Central memory CD8-positive, alpha-beta T cell (primary cell): ENCODE measurements around the gene SLC17A3.

Source experiments
- ATAC-seq: fragments of 150-1000 bp; cut with Tn5 transposase; replicated peaks from 2 replicates; pipeline ENCODE4 v1.10.0; 2022; ENCODE audit warnings: mild to moderate bottlenecking, moderate FRiP score, moderate number of reproducible peaks; ENCODE audit not compliant: poor library complexity, severe bottlenecking; ENCODE audit errors: extremely low read depth
- DNase-seq, 2 donors: peaks; one replicate each; pipeline ENCODE4 v3.0.0; 2021; ENCODE audit warnings: low spot score in 2 of 2
- H3K27ac Mint-ChIP-seq: one replicate; pipeline ENCODE4 v1.8.0; 2022; ENCODE audit warnings: low read depth, mild to moderate bottlenecking, moderate library complexity, mixed read lengths
- H3K27me3 Mint-ChIP-seq: one replicate; pipeline ENCODE4 v1.8.0; 2022; ENCODE audit warnings: mixed read lengths
- H3K36me3 Mint-ChIP-seq: one replicate; pipeline ENCODE4 v1.8.0; 2022; ENCODE audit warnings: mild to moderate bottlenecking, moderate library complexity, mixed read lengths; ENCODE audit not compliant: insufficient read depth
- H3K4me1 Mint-ChIP-seq: one replicate; pipeline ENCODE4 v1.8.0; 2022; ENCODE audit warnings: mixed read lengths
- H3K4me3 Mint-ChIP-seq: one replicate; pipeline ENCODE4 v1.8.0; 2022; ENCODE audit warnings: mild to moderate bottlenecking, moderate library complexity, mixed read lengths
- H3K9me3 Mint-ChIP-seq: one replicate; pipeline ENCODE4 v1.8.0; 2022; ENCODE audit warnings: mixed read lengths

The SLC17A3 gene

DNA sequence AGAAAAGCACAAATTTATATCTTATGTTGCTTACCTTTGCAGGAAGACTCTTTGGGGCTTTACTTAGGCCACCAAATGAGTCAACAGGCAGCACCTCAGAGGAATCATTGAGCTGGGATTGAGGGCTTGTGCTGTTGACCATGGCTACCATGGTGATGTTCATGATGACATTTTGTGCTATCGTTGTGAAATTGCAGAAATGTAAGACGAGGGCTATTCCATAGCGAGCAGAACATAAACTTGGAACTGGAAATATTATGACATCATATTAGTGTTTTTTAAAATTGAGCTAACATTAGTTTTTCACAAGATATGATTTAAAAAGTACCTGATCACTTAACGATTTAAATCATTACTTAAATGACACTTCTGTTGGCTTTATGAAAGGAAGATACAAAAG lies 11.8 kb downstream of the SLC17A3 start:
- H3K4me3 Mint-ChIP-seq = no peak overlapping the region
- ATAC-seq (no peak), DNase-seq (no peak)
- no peak overlapping the region for H3K27ac Mint-ChIP-seq
- H3K27me3 Mint-ChIP-seq = peaks cover 28% of the 10 kb centered on the region
- H3K4me1 Mint-ChIP-seq = peaks cover 44% of the 10 kb centered on the region
- H3K36me3 Mint-ChIP-seq = peaks cover 8% of the 10 kb centered on the region
- H3K9me3 Mint-ChIP-seq = peaks cover 13% of the 10 kb centered on the region

DNA sequence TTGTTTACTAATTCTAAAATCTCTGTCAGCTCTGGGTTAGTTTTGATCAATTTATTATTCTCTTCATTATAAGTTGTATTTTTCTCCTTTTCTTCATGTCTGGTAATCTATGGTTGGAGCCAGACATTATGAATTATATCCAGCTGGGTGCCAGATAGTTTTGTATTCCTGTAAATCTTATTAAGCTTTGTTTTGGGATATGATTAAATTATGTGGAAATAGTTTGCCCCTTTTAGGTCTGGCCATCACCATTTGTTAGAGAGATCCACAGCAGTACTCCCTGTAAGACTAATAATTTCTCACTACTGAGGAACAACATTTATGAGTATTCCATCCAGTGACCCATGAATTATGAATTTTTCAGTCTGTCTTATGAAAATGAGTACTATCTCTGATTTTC lies 21.3 kb downstream of the SLC17A3 start:
- Mint-ChIP-seq H3K27me3 (peaks cover 2% of the 10 kb centered on the region), H3K36me3 (no peaks in the 10 kb centered on the region), H3K4me1 (peaks cover 6% of the 10 kb centered on the region), H3K4me3 (no peak overlapping the region), H3K27ac (no peak overlapping the region), H3K9me3 (no peaks in the 10 kb centered on the region)
- ATAC-seq = no peak
- no peak for DNase-seq

DNA sequence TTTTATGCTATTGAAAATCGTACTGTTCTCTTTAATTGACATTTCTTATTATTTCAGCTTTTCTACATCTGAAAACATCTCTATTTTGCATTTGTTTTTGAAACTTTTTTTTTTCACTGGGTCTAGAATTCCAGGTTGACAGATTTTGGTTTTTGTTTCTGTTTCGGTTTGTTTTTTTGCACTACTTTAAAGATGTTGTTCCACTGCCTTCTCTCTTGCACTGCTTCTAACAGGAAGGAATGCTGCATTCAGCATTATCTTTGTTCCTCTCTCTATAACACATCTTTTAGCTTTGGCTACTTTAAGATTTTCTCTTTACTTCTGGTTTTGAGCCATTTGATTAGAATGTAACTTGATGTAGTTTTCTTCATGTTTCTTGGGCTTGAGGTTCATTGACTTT lies 22.1 kb downstream of the SLC17A3 start:
- Mint-ChIP-seq H3K9me3 (no peaks in the 10 kb centered on the region), H3K4me3 (no peak overlapping the region), H3K4me1 (peaks cover 6% of the 10 kb centered on the region), H3K27ac (no peak overlapping the region), H3K36me3 (no peaks in the 10 kb centered on the region), H3K27me3 (peaks cover 5% of the 10 kb centered on the region)
- ATAC-seq = no peak
- DNase-seq = no peak

DNA sequence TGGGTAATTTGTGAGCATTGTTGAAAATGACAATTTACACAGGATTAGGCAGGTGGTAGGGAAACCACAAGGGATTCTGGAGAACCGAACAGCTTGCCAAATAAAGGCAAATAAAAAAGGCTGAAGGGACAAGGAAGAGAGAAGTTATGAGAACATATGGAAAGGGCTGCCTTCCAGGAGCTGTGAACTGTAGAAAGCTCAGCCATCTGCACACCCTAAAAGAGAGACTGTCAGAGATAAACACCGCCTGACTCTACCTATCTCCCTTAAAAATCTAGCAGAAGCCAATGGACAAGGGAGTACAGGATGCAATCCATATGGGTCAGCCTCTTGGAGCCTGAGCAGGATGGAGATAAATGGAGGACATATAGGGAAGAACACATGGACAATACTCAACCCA lies 29.5 kb downstream of the SLC17A3 start:
- Mint-ChIP-seq H3K4me3 (no peak overlapping the region), H3K4me1 (no peaks in the 10 kb centered on the region), H3K27me3 (peaks cover 23% of the 10 kb centered on the region), H3K9me3 (no peaks in the 10 kb centered on the region), H3K36me3 (peaks cover 2% of the 10 kb centered on the region), H3K27ac (no peak overlapping the region)
- DNase-seq (no peak), ATAC-seq (no peak)

DNA sequence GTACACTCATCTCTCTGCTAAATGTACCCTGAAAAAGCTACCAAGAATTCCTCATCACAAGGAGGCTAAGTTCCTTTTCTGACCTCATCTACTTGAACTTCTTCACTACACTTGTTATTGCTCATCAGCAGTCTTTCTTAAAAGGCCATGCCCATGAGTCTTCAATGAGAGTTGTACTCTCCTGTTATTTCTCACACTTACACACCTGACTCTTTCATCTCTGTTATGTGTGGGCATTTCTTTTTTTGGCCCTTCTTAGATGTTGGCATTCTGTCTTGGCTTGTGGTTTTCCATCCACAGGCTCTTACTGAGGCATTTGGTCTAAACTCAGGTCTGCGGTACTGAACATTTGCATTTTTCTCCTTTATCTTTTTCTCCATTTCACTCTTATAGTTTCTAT lies 31.5 kb downstream of the SLC17A3 start:
- no peak overlapping the region for H3K4me3 Mint-ChIP-seq
- no peak for ATAC-seq
- no peaks in the 10 kb centered on the region for H3K9me3 Mint-ChIP-seq

DNA sequence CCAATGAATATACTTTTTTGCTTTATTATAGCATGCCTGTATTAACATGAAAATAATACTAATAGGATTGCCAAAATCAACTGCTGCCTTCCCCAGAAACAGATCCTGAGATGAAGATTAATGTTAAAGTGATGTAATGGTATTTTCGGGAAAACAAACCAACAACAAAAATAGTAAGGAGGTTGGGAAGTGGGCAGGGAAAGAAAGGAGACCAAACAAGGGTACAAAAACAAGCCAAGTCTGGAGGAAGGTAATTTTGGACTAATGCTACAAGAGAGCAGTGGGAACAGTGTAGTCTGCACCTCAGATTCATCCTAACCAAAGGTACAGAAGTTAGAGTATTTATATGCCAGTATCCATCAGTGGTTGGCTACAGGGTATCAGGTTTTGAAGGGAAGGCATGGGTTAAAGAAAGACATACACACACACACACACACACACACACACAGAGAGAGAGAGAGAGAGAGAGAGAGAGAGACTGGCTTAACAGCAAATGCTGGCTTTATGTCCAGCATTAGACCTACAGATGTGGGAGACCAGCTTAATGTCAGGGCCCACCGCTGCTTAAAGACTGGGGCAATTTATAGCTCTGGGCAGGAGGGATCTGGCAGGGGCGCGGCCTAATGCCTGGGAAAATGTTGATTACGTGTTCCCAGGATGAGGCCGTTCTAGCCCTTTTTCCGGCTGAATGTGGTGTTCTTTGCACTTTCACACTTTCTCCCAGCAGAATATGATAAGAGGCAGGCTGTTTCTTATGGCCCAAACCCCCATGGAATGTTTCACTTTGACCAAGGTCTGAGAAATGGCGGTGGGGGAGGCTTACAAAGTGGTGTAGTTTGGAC lies 38.4 kb downstream of the SLC17A3 start:
- Mint-ChIP-seq H3K27ac (no peak overlapping the region), H3K9me3 (no peaks in the 10 kb centered on the region), H3K4me3 (no peak overlapping the region), H3K36me3 (peaks cover 2% of the 10 kb centered on the region), H3K27me3 (peaks cover 26% of the 10 kb centered on the region), H3K4me1 (no peaks in the 10 kb centered on the region)
- DNase-seq (no peak), ATAC-seq (no peak)

More for the DNA sequence above, 31.5 kb downstream of the SLC17A3 start:
- DNase-seq = no peak
- peaks cover 23% of the 10 kb centered on the region for H3K27me3 Mint-ChIP-seq
- H3K36me3 Mint-ChIP-seq = peaks cover 2% of the 10 kb centered on the region
- H3K27ac Mint-ChIP-seq = no peak overlapping the region
- H3K4me1 Mint-ChIP-seq = no peaks in the 10 kb centered on the region

DNA sequence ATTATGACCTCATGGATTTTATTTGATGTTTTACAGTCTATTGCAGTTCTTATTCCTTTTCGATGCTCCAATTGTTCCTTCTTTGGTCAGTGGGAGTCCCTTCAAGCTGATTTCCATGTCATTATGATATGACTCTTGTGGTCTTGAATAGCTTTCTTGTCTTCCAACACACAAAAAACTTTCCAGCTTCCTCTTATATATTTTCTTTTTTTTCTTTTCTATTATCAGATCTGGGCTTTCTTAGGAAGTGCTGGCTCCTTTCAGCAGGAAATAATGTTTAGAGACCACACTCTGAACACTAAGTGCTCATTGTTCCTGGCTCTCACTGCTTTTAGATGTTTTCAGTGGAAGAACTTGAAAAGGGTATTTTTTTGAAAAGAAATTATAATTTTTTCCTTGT lies 39.1 kb downstream of the SLC17A3 start:
- no peaks in the 10 kb centered on the region for H3K9me3 Mint-ChIP-seq
- peaks cover 2% of the 10 kb centered on the region for H3K36me3 Mint-ChIP-seq
- ATAC-seq (no peak), DNase-seq (no peak)
- no peak overlapping the region for H3K27ac Mint-ChIP-seq
- peaks cover 26% of the 10 kb centered on the region for H3K27me3 Mint-ChIP-seq
- H3K4me3 Mint-ChIP-seq = no peak overlapping the region
- no peaks in the 10 kb centered on the region for H3K4me1 Mint-ChIP-seq

DNA sequence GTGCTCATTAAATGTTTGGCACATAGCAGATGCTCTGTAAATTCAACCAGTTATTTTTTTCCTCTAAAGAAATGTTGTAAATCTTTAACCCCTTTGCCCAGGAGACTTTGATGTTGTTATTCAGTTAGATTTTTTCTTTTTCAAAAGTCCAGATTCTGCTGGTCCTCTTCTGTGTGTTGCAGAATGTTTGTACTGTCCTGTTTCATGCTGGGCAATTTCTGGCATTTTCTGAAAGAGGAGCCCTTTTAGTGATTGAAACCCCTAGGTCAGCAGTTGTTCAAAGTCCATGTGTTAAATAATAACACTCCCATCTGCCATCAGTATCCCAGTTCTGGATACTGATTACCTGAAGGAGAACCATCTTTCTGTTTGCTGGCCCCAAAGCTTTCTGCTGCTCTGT lies 40.9 kb downstream of the SLC17A3 start:
- no peak overlapping the region for H3K27ac Mint-ChIP-seq
- ATAC-seq (no peak), DNase-seq (no peak)
- no peaks in the 10 kb centered on the region for H3K4me1 Mint-ChIP-seq
- H3K4me3 Mint-ChIP-seq = no peak overlapping the region
- H3K9me3 Mint-ChIP-seq = no peaks in the 10 kb centered on the region
- H3K27me3 Mint-ChIP-seq = peaks cover 31% of the 10 kb centered on the region
- H3K36me3 Mint-ChIP-seq = peaks cover 2% of the 10 kb centered on the region

DNA sequence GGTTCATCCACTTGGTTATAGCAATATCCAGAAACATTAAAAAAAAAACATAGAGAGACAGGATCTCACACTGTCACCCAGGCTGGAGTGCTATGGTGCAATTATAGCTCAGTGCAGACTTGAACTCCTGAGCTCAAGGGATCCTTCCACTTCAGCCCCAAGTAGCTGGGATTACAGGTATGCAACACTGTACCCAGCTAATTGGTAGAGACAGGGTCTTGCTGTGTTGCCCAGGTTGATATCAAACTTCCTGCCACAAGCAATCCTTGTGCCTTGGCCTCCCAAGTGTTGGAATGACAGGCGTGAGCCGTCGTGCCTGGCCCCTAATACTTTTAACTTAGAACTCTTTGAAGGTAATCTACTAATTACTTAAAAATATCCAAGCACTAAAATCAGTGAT lies 41.4 kb downstream of the SLC17A3 start:
- Mint-ChIP-seq H3K36me3 (peaks cover 2% of the 10 kb centered on the region), H3K27me3 (peaks cover 36% of the 10 kb centered on the region), H3K4me1 (no peaks in the 10 kb centered on the region), H3K27ac (no peak overlapping the region), H3K4me3 (no peak overlapping the region), H3K9me3 (no peaks in the 10 kb centered on the region)
- DNase-seq = no peak
- ATAC-seq = no peak

DNA sequence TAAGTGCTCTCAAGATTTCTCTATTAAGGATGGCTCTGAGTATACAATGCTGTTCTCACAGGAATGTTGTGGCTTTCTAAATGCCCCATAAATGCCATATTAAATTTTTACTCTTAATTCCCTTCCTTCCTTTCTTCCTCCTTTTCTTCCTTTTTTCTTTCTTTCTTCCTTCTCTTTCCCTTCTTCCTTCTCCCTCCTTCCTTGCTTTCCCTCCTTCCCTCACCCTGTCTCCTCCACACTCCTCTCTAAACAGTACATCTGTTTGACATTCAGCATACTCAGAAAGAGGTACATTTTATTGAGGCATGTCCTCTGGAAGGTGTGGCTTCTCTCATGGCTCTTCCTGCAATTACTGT lies 41.8 kb downstream of the SLC17A3 start:
- Mint-ChIP-seq H3K4me1 (no peaks in the 10 kb centered on the region), H3K9me3 (no peaks in the 10 kb centered on the region), H3K4me3 (no peak overlapping the region), H3K27ac (no peak overlapping the region), H3K27me3 (peaks cover 40% of the 10 kb centered on the region), H3K36me3 (peaks cover 2% of the 10 kb centered on the region)
- no peak for ATAC-seq
- no peak for DNase-seq

DNA sequence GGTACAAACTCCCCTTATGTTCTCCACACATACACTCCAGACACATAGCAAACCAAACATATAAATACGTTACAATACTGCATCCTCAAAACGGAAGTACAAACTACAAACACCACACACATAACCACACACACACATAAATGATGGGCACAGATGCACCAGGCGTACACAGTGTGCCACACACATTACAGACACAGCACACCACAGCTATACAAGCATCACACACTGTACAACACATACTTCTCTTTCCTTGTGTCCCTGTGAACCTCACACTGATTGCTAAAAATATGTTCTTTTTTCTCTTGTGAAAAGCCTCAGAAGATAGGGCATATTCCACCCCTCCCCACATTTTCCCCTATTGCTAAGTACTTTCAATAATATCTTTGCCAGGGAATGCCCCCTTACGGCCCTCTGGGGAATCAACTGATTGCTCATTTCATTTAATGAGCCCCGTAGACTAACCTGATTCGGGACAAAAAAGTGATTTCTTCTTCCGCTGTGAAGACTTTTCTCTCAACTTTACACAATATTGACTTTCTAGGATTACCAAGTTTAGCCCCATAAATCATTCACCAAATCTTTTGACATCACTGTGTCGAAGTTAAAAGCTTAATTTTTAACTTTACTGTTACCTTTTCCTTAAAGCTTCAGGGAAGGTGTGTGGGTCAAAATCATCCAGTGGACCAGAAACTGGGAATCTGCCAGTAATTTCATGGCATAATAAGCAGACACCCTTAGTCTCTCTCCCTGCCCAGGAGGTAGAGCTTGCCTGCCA lies 42.3 kb downstream of the SLC17A3 start, which contains the start of gene SLC17A1:
TSS of gene SLC17A1 (minus strand) at position 521 of the 775 bp plus-strand sequence. CDS start 1,495 bp downstream, outside the sequence.
- no peak for DNase-seq

DNA sequence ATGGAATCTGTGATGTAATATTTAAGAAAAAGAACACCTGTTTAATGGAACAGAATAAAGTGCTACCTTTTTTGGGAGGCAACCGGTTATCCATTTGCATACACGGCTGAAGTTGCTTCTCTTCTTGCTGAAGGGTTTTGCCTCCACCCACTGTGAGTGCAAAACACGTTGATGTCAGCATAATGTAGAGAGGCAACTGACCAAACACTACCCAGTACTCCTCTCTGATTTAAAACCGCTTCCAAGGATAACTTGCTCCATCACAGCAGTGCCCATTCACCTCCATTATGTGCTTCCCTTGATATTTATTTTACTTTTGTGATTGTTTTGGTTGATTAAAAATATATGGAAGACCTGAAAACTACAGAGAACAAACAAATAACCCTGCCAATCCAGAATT lies 43.6 kb downstream of the SLC17A3 start:
- Mint-ChIP-seq H3K27ac (no peak overlapping the region), H3K9me3 (peaks cover 8% of the 10 kb centered on the region), H3K4me3 (no peak overlapping the region), H3K27me3 (peaks cover 54% of the 10 kb centered on the region), H3K36me3 (peaks cover 2% of the 10 kb centered on the region), H3K4me1 (no peaks in the 10 kb centered on the region)
- ATAC-seq (no peak), DNase-seq (no peak)

More for the DNA sequence above, 42.3 kb downstream of the SLC17A3 start, which contains the start of gene SLC17A1:
- Mint-ChIP-seq H3K27ac (no peak within 1 kb of the TSS), H3K9me3 (no peaks in the 10 kb centered on the region), H3K27me3 (peaks cover 42% of the 10 kb centered on the region), H3K4me1 (no peaks in the 10 kb centered on the region), H3K4me3 (no peak within 1 kb of the TSS), H3K36me3 (peaks cover 2% of the 10 kb centered on the region)
- no peak for ATAC-seq

DNA sequence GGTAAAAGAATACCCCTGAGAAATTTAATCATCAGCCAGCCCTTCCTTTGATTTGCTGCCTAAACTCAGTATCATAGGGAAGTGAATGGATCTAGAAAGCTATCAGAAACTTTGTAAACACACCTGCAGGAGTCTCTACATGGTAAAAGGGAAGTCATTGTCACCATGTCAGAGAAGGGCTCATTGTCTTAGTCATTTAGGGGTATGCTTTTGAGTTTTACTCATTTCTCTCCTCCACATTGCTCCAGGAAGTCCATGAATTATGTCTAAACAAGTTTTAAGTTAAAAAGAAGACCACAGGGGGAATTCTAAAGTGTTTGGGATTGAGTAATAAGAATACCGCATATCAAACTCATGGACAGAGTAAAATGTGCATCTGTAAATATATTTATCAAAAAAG lies 44.7 kb downstream of the SLC17A3 start:
- no peaks in the 10 kb centered on the region for H3K4me1 Mint-ChIP-seq
- no peak overlapping the region for H3K4me3 Mint-ChIP-seq
- peaks cover 65% of the 10 kb centered on the region for H3K27me3 Mint-ChIP-seq
- H3K27ac Mint-ChIP-seq = no peak overlapping the region
- DNase-seq = no peak
- no peak for ATAC-seq
- H3K36me3 Mint-ChIP-seq = peaks cover 2% of the 10 kb centered on the region
- peaks cover 11% of the 10 kb centered on the region for H3K9me3 Mint-ChIP-seq
